22Rv1 (cell line): ENCODE measurements around the gene SLC39A11.

Experiments
- H3K27ac ChIP-seq: fragments of 450-650 bp; 2 replicates; pipeline ENCODE4 v1.5.1; 2017
- CTCF ChIP-seq: fragments of 450-650 bp; IDR thresholded peaks from 2 replicates; pipeline ENCODE4 v1.5.1; 2017; ENCODE audit warnings: mild to moderate bottlenecking
- ZFX ChIP-seq: fragments of 450-650 bp; IDR thresholded peaks from 2 replicates; pipeline ENCODE4 v1.6.1; 2017; ENCODE audit warnings: antibody characterized with exemption, borderline replicate concordance

Gene SLC39A11

GRCh38 chr17:73050797-73051196, 41.7 kb downstream of the SLC39A11 start:
- no peak overlapping the region for H3K27ac ChIP-seq
- TF ChIP-seq ZFX, result no peak
- no peak for TF ChIP-seq CTCF

- TF ChIP-seq CTCF (no peak), ZFX (no peak)
- no peak overlapping the region for H3K27ac ChIP-seq
Observed at GRCh38 chr17:73048170-73048569, 44.3 kb downstream of the SLC39A11 start.

- H3K27ac ChIP-seq, result no peak overlapping the region
- TF ChIP-seq CTCF (no peak), ZFX (no peak)
Observed at GRCh38 chr17:73045724-73046123, 46.8 kb downstream of the SLC39A11 start.

- TF ChIP-seq ZFX (no peak), CTCF (no peak)
- no peak overlapping the region for H3K27ac ChIP-seq
Observed at GRCh38 chr17:73043686-73044581, 48.6 kb downstream of the SLC39A11 start.

- H3K27ac ChIP-seq, result no peak overlapping the region
- no peak for TF ChIP-seq CTCF
Observed at GRCh38 chr17:73042809-73043685, 49.4 kb downstream of the SLC39A11 start.

- no peak overlapping the region for H3K27ac ChIP-seq
- no peak for TF ChIP-seq ZFX
- TF ChIP-seq CTCF, result no peak
Observed at GRCh38 chr17:73042225-73042624, 50.3 kb downstream of the SLC39A11 start.

- H3K27ac ChIP-seq, result no peak overlapping the region
- TF ChIP-seq CTCF, result no peak
- no peak for TF ChIP-seq ZFX
Observed at GRCh38 chr17:73039282-73039681, 53.2 kb downstream of the SLC39A11 start.
